ENCODE results near the gene AGAP1. TPM values are rescaled to one million over a fixed set of nuclear protein-coding genes. Genes with fewer than 3 reads are reported as not detected.

The AGAP1 gene
- polyA plus RNA-seq, 2 of the 4 experiments (the other 2 are of a cell fraction): 20.2 to 21.9 TPM

DNA sequence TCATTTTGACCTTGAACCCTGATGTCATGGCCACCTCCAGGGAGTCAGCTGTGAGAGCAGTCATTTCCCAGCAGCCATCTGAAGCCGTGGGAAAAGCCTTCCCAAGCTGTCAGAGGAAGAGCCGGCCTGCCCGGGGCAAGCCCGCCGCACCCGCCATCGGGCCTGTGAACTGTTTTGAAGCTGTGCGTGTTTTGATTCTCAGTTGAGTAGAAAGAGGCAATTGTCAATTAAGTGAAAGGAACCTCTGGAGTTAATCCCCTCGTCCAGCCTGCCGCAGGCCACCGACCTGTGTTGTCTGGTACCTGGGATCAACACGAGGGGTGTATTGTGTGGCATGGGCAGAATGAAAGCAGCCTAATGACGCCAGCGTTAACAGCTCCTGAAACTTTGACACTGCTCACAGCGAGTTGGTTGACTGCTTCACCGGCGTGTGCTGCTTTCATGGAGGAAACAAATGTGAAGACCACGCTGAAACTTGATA, 318.4 kb downstream of the AGAP1 start:
- no peaks in the 10 kb centered on the region for H3K9me3 ChIP-seq
- no peak for DNase-seq (ENCODE audit: low read depth in 1 of 2, low spot score in 1 of 2)
- no peak for FAIRE-seq
- ChIA-PET CTCF (interaction anchor here (1.1 to 2.4 kb wide), 3 partner anchors 33 to 368 kb away, joined by 3 to 5 read pairs (median 4); no protein-coding TSS in a partner anchor), POLR2A (no interaction called here)
- TF ChIP-seq KDM1A (IDR thresholded peaks at IDR 0.05; ENCODE audit: low read depth) (no peak), CBX8 (IDR thresholded peaks at IDR 0.05) (no peak), PHF8 (IDR thresholded peaks at IDR 0.05; ENCODE audit: borderline replicate concordance, low read depth) (no peak)
- no peak overlapping the region for H3K4me2 ChIP-seq
- H3K4me1 ChIP-seq: no peaks in the 10 kb centered on the region
- 94% methylated on average over 18 of the region's 18 CpGs for WGBS (ENCODE audit: missing lambda C conversion rate)
- no peak overlapping the region for H3K27ac ChIP-seq
- H3K4me3 ChIP-seq: no peak overlapping the region
- no peak for ATAC-seq

GRCh38 chr2:235813398-235813797, 319.6 kb downstream of the AGAP1 start:
- no peak for TF ChIP-seq BCL3 (IDR thresholded peaks at IDR 0.05)
- no peak for TF ChIP-seq HOXB5 (CRISPR knock-in tag; IDR thresholded peaks at IDR 0.05)
- TF ChIP-seq RFX5 (IDR thresholded peaks at IDR 0.05): no peak
- TF ChIP-seq, protein P1, sequence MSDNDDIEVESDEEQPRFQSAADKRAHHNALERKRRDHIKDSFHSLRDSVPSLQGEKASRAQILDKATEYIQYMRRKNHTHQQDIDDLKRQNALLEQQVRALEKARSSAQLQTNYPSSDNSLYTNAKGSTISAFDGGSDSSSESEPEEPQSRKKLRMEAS (IDR thresholded peaks at IDR 0.05): no peak
- no peak for TF ChIP-seq EHF (CRISPR knock-in tag; IDR thresholded peaks at IDR 0.05)
- no peak for TF ChIP-seq ESRRA (IDR thresholded peaks at IDR 0.05; ENCODE audit: borderline replicate concordance, low read length)
- TF ChIP-seq PHF8 (IDR thresholded peaks at IDR 0.05; ENCODE audit: borderline replicate concordance, low read depth): no peak
- no peak for TF ChIP-seq FOXS1 (CRISPR knock-in tag; IDR thresholded peaks at IDR 0.05)
- no peak for FAIRE-seq
- DNase-seq (ENCODE audit: low read depth in 1 of 2, low spot score in 1 of 2): no peak
- Histone ChIP-seq H3K4me3 (no peak overlapping the region), H3K27ac (no peak overlapping the region), H3K4me1 (no peaks in the 10 kb centered on the region), H3K4me2 (no peak overlapping the region), H3K9me3 (no peaks in the 10 kb centered on the region)
- POLR2A ChIA-PET: no interaction called here
- CTCF ChIA-PET: interaction anchor here (1.1 to 1.6 kb wide), 4 partner anchors 10 to 367 kb away, joined by 3 to 5 read pairs (median 4); no protein-coding TSS in a partner anchor
- no peak for ATAC-seq
- 94% methylated on average over 9 of the region's 12 CpGs for WGBS (ENCODE audit: missing lambda C conversion rate)

- Histone ChIP-seq H3K9me3 (no peaks in the 10 kb centered on the region), H3K4me3 (no peak overlapping the region), H3K4me1 (no peaks in the 10 kb centered on the region), H3K4me2 (no peak overlapping the region), H3K27ac (no peak overlapping the region)
- TF ChIP-seq, protein P2, sequence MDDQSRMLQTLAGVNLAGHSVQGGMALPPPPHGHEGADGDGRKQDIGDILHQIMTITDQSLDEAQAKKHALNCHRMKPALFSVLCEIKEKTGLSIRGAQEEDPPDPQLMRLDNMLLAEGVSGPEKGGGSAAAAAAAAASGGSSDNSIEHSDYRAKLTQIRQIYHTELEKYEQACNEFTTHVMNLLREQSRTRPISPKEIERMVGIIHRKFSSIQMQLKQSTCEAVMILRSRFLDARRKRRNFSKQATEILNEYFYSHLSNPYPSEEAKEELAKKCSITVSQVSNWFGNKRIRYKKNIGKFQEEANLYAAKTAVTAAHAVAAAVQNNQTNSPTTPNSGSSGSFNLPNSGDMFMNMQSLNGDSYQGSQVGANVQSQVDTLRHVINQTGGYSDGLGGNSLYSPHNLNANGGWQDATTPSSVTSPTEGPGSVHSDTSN (IDR thresholded peaks at IDR 0.05): no peak
- TF ChIP-seq NFE2L2 (conservative IDR thresholded peaks at IDR 0.05; ENCODE audit: low read length): no peak
- TF ChIP-seq MAFK (IDR thresholded peaks at IDR 0.05; ENCODE audit: partially characterized antibody): no peak
- TF ChIP-seq HOXB5 (CRISPR knock-in tag; IDR thresholded peaks at IDR 0.05): no peak
- no peak for TF ChIP-seq RNF2 (IDR thresholded peaks at IDR 0.05; ENCODE audit: borderline replicate concordance, low read depth)
- TF ChIP-seq JUN (IDR thresholded peaks at IDR 0.05): no peak
- no peak for TF ChIP-seq HEYL (CRISPR knock-in tag; IDR thresholded peaks at IDR 0.05)
- no peak for TF ChIP-seq CBX2 (IDR thresholded peaks at IDR 0.05; ENCODE audit: borderline replicate concordance, low read depth)
- no peak for TF ChIP-seq CBX8 (IDR thresholded peaks at IDR 0.05)
- TF ChIP-seq RFX5 (IDR thresholded peaks at IDR 0.05): no peak
- no peak for TF ChIP-seq RAD21 (conservative IDR thresholded peaks at IDR 0.05 in 1 of 2, IDR thresholded peaks at IDR 0.05 in 1 of 2)
- TF ChIP-seq, protein P1 (IDR thresholded peaks at IDR 0.05): no peak
- TF ChIP-seq, protein P3, sequence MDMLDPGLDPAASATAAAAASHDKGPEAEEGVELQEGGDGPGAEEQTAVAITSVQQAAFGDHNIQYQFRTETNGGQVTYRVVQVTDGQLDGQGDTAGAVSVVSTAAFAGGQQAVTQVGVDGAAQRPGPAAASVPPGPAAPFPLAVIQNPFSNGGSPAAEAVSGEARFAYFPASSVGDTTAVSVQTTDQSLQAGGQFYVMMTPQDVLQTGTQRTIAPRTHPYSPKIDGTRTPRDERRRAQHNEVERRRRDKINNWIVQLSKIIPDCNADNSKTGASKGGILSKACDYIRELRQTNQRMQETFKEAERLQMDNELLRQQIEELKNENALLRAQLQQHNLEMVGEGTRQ (IDR thresholded peaks at IDR 0.05): no peak
- no peak for TF ChIP-seq ZFP36 (IDR thresholded peaks at IDR 0.05; ENCODE audit: borderline replicate concordance, partially characterized antibody)
- no peak for TF ChIP-seq HOXB13 (CRISPR knock-in tag; IDR thresholded peaks at IDR 0.05; ENCODE audit: low read depth)
- no peak for TF ChIP-seq HDAC2 (IDR thresholded peaks at IDR 0.05)
- ChIA-PET CTCF (no interaction called here), POLR2A (no interaction called here)
- WGBS (ENCODE audit: missing lambda C conversion rate): 79% methylated on average over 2 of the region's 2 CpGs
- DNase-seq (ENCODE audit: low read depth in 1 of 2, low spot score in 1 of 2) (no peak), FAIRE-seq (no peak), ATAC-seq (no peak)
Measured at GRCh38 chr2:235820571-235820970, 326.7 kb downstream of the AGAP1 start.

Data from A549 (cell line).